GM23338 (cell line): ENCODE data around the gene CAPZA1.

Experiments
- EZH2 ChIP-seq: fragments of 200-600 bp; sonication (generic); IDR thresholded peaks from one replicate; pipeline ENCODE4 v1.8.0; 2017; ENCODE audit warnings: antibody characterized with exemption, mild to moderate bottlenecking, low read depth; ENCODE audit not compliant: unreplicated experiment
- POLR2AphosphoS5 ChIP-seq: IDR thresholded peaks from 2 replicates; pipeline ENCODE4 v1.6.1; 2016; ENCODE audit warnings: antibody characterized with exemption, low read depth
- TF ChIP-seq, protein P1 (sequence below), 2 experiments: fragments of 200-600 bp in 1 of 2; sonication (generic) in 1 of 2; conservative IDR thresholded peaks; 2 replicates each; pipeline versions ENCODE4 v1.5.1 to v1.6.1; 2016 to 2017; ENCODE audit warnings: antibody characterized with exemption in 2 of 2, low read depth in 2 of 2, mild to moderate bottlenecking in 2 of 2, moderate library complexity in 1 of 2
- TF ChIP-seq, protein P2 (sequence below): IDR thresholded peaks from one replicate; pipeline ENCODE4 v1.6.1; 2018; ENCODE audit warnings: antibody characterized with exemption; ENCODE audit not compliant: unreplicated experiment

DNA sequence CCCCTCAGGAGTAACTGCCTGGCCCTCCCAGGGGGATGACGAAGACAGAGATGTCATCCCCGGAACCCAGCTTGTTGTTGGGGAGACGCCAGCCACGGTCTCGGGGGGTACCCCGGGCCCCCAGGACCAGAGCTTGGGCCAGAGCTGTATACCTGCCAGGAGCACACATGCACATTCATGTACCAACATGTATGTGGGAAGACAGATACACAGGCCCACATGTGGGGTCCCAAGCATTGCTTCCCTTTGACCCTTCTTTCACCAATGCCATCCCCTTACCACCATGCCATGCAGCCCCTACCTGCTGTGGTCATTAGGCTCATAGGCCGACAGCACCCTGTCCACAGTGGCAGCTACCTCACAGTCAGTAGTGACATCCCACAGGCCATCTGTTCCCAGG lies 90.5 kb downstream of the CAPZA1 start:
- TF ChIP-seq POLR2AphosphoS5 (no peak), EZH2 (no peak)
- TF ChIP-seq, protein P1, sequence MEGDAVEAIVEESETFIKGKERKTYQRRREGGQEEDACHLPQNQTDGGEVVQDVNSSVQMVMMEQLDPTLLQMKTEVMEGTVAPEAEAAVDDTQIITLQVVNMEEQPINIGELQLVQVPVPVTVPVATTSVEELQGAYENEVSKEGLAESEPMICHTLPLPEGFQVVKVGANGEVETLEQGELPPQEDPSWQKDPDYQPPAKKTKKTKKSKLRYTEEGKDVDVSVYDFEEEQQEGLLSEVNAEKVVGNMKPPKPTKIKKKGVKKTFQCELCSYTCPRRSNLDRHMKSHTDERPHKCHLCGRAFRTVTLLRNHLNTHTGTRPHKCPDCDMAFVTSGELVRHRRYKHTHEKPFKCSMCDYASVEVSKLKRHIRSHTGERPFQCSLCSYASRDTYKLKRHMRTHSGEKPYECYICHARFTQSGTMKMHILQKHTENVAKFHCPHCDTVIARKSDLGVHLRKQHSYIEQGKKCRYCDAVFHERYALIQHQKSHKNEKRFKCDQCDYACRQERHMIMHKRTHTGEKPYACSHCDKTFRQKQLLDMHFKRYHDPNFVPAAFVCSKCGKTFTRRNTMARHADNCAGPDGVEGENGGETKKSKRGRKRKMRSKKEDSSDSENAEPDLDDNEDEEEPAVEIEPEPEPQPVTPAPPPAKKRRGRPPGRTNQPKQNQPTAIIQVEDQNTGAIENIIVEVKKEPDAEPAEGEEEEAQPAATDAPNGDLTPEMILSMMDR (conservative IDR thresholded peaks at IDR 0.05; ENCODE audit: low read depth in 2 of 2): no peak
- TF ChIP-seq, protein P2, sequence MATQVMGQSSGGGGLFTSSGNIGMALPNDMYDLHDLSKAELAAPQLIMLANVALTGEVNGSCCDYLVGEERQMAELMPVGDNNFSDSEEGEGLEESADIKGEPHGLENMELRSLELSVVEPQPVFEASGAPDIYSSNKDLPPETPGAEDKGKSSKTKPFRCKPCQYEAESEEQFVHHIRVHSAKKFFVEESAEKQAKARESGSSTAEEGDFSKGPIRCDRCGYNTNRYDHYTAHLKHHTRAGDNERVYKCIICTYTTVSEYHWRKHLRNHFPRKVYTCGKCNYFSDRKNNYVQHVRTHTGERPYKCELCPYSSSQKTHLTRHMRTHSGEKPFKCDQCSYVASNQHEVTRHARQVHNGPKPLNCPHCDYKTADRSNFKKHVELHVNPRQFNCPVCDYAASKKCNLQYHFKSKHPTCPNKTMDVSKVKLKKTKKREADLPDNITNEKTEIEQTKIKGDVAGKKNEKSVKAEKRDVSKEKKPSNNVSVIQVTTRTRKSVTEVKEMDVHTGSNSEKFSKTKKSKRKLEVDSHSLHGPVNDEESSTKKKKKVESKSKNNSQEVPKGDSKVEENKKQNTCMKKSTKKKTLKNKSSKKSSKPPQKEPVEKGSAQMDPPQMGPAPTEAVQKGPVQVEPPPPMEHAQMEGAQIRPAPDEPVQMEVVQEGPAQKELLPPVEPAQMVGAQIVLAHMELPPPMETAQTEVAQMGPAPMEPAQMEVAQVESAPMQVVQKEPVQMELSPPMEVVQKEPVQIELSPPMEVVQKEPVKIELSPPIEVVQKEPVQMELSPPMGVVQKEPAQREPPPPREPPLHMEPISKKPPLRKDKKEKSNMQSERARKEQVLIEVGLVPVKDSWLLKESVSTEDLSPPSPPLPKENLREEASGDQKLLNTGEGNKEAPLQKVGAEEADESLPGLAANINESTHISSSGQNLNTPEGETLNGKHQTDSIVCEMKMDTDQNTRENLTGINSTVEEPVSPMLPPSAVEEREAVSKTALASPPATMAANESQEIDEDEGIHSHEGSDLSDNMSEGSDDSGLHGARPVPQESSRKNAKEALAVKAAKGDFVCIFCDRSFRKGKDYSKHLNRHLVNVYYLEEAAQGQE: no peak
